ENCODE results near the gene HOXD8. TPM values are rescaled to one million over a fixed set of nuclear protein-coding genes. Genes with fewer than 3 reads are reported as not detected.

HOXD8 gene
- total and polyA plus RNA-seq, 3 donors from 2014 or later = 36.6 to 41.2 (median 39.8) TPM

DNA sequence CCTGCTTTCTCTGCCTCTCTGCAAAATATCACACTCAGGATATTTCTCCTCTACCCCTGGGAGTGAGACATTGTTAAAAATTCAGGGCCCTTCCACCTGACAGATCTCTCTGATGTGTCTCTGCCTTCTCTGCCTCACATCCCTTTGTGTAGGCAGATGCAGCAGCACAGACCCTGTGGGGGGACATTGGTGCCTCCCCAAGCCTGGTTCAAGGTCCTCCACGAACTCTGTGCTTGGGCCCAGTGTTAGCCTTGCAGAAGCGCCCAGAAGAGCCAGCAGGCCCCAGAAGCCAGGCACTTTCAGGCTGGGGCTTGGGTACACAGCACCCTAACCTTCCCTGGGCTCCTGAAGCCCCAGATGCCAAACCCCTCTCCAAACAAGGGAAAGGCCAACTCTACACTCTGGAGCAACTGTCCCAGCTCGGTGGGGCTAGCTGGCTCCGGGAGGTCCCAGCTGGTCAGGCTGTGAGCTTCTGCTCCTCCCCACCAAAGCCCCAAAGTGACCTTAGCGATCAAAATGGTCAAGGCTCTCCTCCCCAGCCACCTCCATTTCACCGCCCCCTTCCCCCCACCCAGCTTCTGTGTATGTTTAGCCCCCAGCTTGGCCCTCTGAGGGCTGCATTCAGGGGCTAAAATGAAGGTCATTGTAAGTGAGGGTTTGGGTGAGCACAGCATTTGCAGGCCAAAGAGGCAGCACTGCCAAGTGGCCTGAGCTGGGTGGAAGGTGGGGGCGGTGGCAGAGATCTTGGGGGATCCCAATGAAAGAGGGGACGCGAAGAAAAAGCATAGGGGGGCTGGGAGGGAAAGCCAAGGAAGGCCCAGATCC is 4.3 kb upstream of the HOXD8 start:
- Histone ChIP-seq H3K27ac (peak overlapping the region; percentile 95 to 98), H3K9me3 (no peaks in the 10 kb centered on the region), H3K4me1 (peaks cover 12% of the 10 kb centered on the region), H3K36me3 (ENCODE audit: low read depth, missing control alignments) (no peaks in the 10 kb centered on the region), H3K27me3 (no peaks in the 10 kb centered on the region), H3K4me3 (peak overlapping the region; percentile 76 to 78)
- DNase-seq = no peak
- 37 to 60% methylated on average over 8 to 9 of the region's 9 CpGs for WGBS, 2 donors
- TF ChIP-seq POLR2A (IDR thresholded peaks at IDR 0.05) = no peak
- TF ChIP-seq, protein P1, sequence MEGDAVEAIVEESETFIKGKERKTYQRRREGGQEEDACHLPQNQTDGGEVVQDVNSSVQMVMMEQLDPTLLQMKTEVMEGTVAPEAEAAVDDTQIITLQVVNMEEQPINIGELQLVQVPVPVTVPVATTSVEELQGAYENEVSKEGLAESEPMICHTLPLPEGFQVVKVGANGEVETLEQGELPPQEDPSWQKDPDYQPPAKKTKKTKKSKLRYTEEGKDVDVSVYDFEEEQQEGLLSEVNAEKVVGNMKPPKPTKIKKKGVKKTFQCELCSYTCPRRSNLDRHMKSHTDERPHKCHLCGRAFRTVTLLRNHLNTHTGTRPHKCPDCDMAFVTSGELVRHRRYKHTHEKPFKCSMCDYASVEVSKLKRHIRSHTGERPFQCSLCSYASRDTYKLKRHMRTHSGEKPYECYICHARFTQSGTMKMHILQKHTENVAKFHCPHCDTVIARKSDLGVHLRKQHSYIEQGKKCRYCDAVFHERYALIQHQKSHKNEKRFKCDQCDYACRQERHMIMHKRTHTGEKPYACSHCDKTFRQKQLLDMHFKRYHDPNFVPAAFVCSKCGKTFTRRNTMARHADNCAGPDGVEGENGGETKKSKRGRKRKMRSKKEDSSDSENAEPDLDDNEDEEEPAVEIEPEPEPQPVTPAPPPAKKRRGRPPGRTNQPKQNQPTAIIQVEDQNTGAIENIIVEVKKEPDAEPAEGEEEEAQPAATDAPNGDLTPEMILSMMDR (IDR thresholded peaks at IDR 0.05) = no peak
- intact Hi-C loops (cut with DNase I; ENCODE audit: low total_unique reads) = loop anchor here (10.0 kb wide), 1 partner anchor 1030 kb away; no protein-coding TSS in a partner anchor

DNA sequence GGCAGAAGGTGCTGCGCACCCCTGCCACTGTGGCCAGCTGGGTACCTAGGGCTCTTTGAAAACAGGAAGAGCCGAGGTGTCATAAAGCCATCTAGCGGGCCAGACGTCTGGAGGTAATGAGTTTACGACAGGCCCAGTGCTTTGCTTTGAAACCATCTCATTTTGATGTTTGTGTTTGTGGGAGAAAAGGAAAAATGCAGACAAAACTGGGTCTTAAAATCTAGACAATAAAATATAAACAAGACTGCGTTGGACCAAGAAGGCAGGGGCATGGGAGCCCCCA is 3.8 kb upstream of the HOXD8 start:
- peaks cover 12% of the 10 kb centered on the region for H3K4me1 ChIP-seq
- TF ChIP-seq, protein P1 (IDR thresholded peaks at IDR 0.05) = no peak
- no peak for TF ChIP-seq POLR2A (IDR thresholded peaks at IDR 0.05)
- H3K27me3 ChIP-seq = no peaks in the 10 kb centered on the region

DNA sequence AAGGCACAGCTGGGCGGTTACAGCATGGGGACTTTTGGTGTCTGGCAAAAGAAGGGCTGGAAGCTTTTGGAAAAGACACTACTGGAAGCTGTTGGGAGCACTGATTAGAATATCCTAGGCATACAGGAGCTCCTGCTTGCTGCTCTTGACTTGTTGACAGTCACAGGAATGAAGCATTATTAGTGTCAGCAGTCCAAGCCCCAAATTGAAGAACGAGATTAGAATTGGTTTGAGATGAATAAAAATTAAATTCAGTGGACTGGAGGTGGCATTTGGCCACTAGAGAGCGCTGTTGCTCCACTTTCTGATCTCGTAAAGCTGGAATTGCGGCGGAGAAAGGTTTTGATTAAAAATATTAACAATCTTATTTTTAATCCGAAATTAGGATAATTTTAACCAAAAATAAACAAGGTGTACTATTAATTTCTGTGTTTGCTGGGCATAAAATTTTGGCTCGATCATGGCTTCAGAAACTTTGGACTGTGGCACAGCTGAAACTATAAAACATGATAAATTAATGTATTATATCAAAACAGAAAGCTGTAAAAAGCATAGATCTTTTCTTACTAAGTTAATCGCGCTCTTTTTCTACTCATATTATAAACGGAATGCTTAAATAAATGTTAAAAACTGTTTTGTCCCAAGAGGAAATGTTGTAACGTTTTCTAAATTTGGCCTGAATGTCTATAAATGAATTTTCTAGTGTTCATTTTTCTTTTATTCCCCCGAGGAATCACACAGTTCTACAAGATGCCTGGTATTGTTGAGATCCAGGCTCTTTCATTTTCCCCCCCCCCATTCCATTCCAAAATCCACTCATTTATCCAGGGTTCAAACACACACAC is 2.4 kb upstream of the HOXD8 start:
- Histone ChIP-seq H3K9me3 (no peaks in the 10 kb centered on the region), H3K36me3 (ENCODE audit: low read depth, missing control alignments) (no peaks in the 10 kb centered on the region), H3K4me1 (peaks cover 12% of the 10 kb centered on the region), H3K27ac (peak overlapping the region; percentile 93 to 98), H3K4me3 (no peak overlapping the region), H3K27me3 (no peaks in the 10 kb centered on the region)
- 3 to 5% methylated on average over 13 of the region's 13 CpGs for WGBS, 2 donors
- peak; percentile 91 for DNase-seq
- intact Hi-C loops (cut with DNase I; ENCODE audit: low total_unique reads) = loop anchor here (10.0 kb wide), 1 partner anchor 1028 kb away; no protein-coding TSS in a partner anchor
- TF ChIP-seq POLR2A (IDR thresholded peaks at IDR 0.05) = no peak
- TF ChIP-seq, protein P1 (IDR thresholded peaks at IDR 0.05) = peak; percentile 95 to 97 (median 96)

More for the DNA sequence above, 3.8 kb upstream of the HOXD8 start:
- H3K27ac ChIP-seq = peak overlapping the region; percentile 95 to 98
- intact Hi-C loops (cut with DNase I; ENCODE audit: low total_unique reads) = loop anchor here (10.0 kb wide), 1 partner anchor 1029 kb away; no protein-coding TSS in a partner anchor
- WGBS, 2 donors = 64 to 73% methylated on average over 6 of the region's 6 CpGs
- H3K4me3 ChIP-seq = no peak overlapping the region
- no peaks in the 10 kb centered on the region for H3K9me3 ChIP-seq
- no peak for DNase-seq
- no peaks in the 10 kb centered on the region for H3K36me3 ChIP-seq (ENCODE audit: low read depth, missing control alignments)

GRCh38 chr2:176127774-176128072 is 1.8 kb upstream of the HOXD8 start:
- H3K4me3 ChIP-seq = peak overlapping the region; percentile 81 to 85
- H3K27me3 ChIP-seq = no peaks in the 10 kb centered on the region
- intact Hi-C loops (cut with DNase I; ENCODE audit: low total_unique reads) = loop anchor here (10.0 kb wide), 1 partner anchor 1027 kb away; no protein-coding TSS in a partner anchor
- no peak for TF ChIP-seq POLR2A (IDR thresholded peaks at IDR 0.05)
- TF ChIP-seq, protein P1 (IDR thresholded peaks at IDR 0.05) = no peak
- H3K9me3 ChIP-seq = no peaks in the 10 kb centered on the region
- WGBS, 2 donors = 6 to 31% methylated on average over 4 of the region's 4 CpGs
- peak overlapping the region; percentile 93 to 98 for H3K27ac ChIP-seq
- H3K36me3 ChIP-seq (ENCODE audit: low read depth, missing control alignments) = no peaks in the 10 kb centered on the region
- DNase-seq = no peak
- peaks cover 12% of the 10 kb centered on the region for H3K4me1 ChIP-seq

Data from testis (tissue), 3 donors.